ENCODE results near the gene FGFR2.

- TF ChIP-seq POLR2A (IDR thresholded peaks at IDR 0.05) (no peak), CTCF (IDR thresholded peaks at IDR 0.05) (no peak), POLR2AphosphoS5 (IDR thresholded peaks at IDR 0.05) (no peak), EP300 (IDR thresholded peaks at IDR 0.05) (no peak)
Measured at GRCh38 chr10:121509112-121509511, 89.1 kb downstream of the FGFR2 start.
